Astrocyte (in vitro differentiated cells and primary cell): ENCODE measurements around the gene PLAC1.

Experiments used
- EZH2 ChIP-seq: IDR thresholded peaks from 2 replicates; pipeline ENCODE4 v1.6.1; 2012; ENCODE audit warnings: mild to moderate bottlenecking, low read length, inconsistent platforms; ENCODE audit not compliant: insufficient read depth
- TF ChIP-seq, protein P1 (sequence below): IDR thresholded peaks from 2 replicates; pipeline ENCODE4 v1.5.1; 2011; ENCODE audit warnings: low read depth, mild to moderate bottlenecking, inconsistent platforms, low read length, moderate library complexity; ENCODE audit not compliant: insufficient read depth

DNA sequence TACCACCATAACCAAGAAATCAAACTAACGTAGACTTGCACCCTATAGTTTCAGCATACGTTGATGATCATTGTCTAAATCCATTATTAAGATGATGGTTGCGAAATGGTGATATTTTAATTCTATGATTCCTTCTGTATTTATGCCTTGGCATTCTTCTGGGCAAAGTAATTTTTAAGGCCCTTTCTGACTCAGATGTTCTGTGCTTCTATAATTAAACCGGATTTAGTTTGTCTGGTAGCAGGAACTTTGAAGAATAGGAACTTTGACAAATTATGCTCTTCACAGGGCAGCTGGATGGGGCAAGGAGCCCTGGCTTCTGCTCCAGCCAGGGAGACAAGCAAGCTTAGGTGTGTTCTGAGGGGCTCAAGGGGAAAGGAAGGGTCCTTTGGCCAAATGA is 23.8 kb upstream of the PLAC1 start:
- TF ChIP-seq, protein P1, sequence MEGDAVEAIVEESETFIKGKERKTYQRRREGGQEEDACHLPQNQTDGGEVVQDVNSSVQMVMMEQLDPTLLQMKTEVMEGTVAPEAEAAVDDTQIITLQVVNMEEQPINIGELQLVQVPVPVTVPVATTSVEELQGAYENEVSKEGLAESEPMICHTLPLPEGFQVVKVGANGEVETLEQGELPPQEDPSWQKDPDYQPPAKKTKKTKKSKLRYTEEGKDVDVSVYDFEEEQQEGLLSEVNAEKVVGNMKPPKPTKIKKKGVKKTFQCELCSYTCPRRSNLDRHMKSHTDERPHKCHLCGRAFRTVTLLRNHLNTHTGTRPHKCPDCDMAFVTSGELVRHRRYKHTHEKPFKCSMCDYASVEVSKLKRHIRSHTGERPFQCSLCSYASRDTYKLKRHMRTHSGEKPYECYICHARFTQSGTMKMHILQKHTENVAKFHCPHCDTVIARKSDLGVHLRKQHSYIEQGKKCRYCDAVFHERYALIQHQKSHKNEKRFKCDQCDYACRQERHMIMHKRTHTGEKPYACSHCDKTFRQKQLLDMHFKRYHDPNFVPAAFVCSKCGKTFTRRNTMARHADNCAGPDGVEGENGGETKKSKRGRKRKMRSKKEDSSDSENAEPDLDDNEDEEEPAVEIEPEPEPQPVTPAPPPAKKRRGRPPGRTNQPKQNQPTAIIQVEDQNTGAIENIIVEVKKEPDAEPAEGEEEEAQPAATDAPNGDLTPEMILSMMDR: no peak
- no peak for TF ChIP-seq EZH2
